ENCODE data around the gene PTH2R. TPM values are rescaled to one million over a fixed set of nuclear protein-coding genes. Genes with fewer than 3 reads are reported as not detected.

The PTH2R gene
- total and polyA plus RNA-seq, 2 of the 13 experiments (the other 11 are each of a cell fraction or from before 2014, with no cell fraction given) = 0.04 TPM; not detected in 1

DNA sequence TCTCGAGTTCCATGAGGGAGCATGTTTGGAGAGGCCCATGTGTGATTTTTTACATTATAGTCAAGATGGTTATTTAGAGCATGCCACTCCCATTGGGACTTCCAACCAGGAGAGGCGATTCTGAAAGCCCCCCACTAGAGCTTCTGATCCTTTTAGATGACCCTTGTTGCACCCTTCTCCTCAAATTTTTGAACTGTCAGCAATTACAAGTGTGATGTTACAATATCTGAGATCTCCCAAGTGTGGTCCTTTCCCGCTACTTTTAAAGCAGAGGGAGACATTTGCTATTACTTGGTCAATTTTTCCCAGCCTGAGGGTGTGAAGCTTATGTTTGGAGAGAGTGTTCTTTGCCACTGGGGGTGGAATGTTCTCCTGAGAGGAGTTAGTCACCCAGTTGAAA lies 16.7 kb upstream of the PTH2R start:
- Histone ChIP-seq H3K9ac (ENCODE audit: insufficient read depth, low read depth, low read length) (no peak overlapping the region), H3K9me3 (ENCODE audit: low read length) (no peaks in the 10 kb centered on the region), H3K4me1 (ENCODE audit: insufficient read depth, low read length) (no peaks in the 10 kb centered on the region), H3K27ac (ENCODE audit: extremely low read length, insufficient read depth, low read length) (no peak overlapping the region), H3K36me3 (replicated peaks in 1 of 2; ENCODE audit: control insufficient read depth in 1 of 2, insufficient read depth in 2 of 2, low read length in 2 of 2) (no peaks in the 10 kb centered on the region), H4K20me1 (ENCODE audit: insufficient read depth, low read length) (no peaks in the 10 kb centered on the region), H3K79me2 (ENCODE audit: insufficient read depth, low read length) (no peaks in the 10 kb centered on the region), H2AFZ (ENCODE audit: low read length) (no peak overlapping the region), H3K4me3 (replicated peaks in 1 of 3; ENCODE audit: insufficient read depth in 1 of 3, low read depth in 2 of 3, low read length in 3 of 3) (no peak overlapping the region), H3K4me2 (ENCODE audit: low read depth, low read length) (no peak overlapping the region), H3K27me3 (ENCODE audit: control insufficient read depth in 1 of 2, insufficient read depth in 2 of 2, low read length in 2 of 2) (peaks cover 0 to 13% of the 10 kb centered on the region in 2 experiments; a peak in 1 of 5 replicates)
- ChIA-PET POLR2A (no interaction called here), CTCF (ENCODE audit: low intra/inter-chr PET ratio, low total read pairs) (no interaction called here)
- FAIRE-seq (no peak), DNase-seq (ENCODE audit: low spot score) (no peak), ATAC-seq (no peak)
- intact Hi-C loops (cut with micrococcal nuclease; ENCODE audit: unreplicated experiment) = no loop called here
- in situ Hi-C loops (cut with HindIII; ENCODE audit: extremely low pct_ligation_motif_present, low pct_unique_long_range_greater_than_20kb) = loop anchor here (25.0 kb wide), 1 partner anchor 1797 kb away; no protein-coding TSS in a partner anchor
- 0% methylated on average over 3 of the region's 3 CpGs for WGBS (ENCODE audit: low lambda C conversion rate)
- no TSS peak for BruUV-seq (replicated peaks)
- TF ChIP-seq ZNF747 (CRISPR knock-in tag; IDR thresholded peaks at IDR 0.05; ENCODE audit: borderline replicate concordance) (no peak), NKX3-1 (CRISPR knock-in tag; IDR thresholded peaks at IDR 0.05) (no peak), MAFK (conservative IDR thresholded peaks at IDR 0.05 in 1 of 2, IDR thresholded peaks at IDR 0.05 in 1 of 2; ENCODE audit: low read length in 2 of 2) (peak; percentile 84 to 87), MAFF (IDR thresholded peaks at IDR 0.05; ENCODE audit: low read depth, low read length) (peak; percentile 83)

DNA sequence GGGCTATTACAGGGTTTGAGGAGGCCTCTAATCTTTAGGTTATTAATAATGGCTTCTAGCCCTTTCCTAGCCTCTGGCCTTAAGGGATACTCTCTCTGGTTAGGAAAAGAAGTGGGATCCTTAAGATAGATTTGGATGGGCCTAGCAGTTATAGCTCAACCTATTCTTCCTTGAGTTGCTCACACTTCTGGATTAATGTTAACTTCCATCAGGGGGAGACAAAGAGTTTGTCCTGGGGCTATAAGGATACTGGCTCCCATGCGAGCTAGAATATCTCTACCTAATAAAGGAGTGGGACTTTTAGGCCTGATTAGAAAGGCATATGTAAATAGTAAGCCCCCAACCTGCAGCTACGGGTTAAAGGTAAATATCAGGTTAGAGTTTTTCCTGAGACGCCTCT lies 14.3 kb upstream of the PTH2R start:
- 15% methylated on average over 3 of the region's 3 CpGs for WGBS (ENCODE audit: low lambda C conversion rate)
- in situ Hi-C loops (cut with HindIII; ENCODE audit: extremely low pct_ligation_motif_present, low pct_unique_long_range_greater_than_20kb) = loop anchor here (25.0 kb wide), 1 partner anchor 1795 kb away; no protein-coding TSS in a partner anchor
- Histone ChIP-seq H4K20me1 (ENCODE audit: insufficient read depth, low read length) (no peaks in the 10 kb centered on the region), H3K79me2 (ENCODE audit: insufficient read depth, low read length) (no peaks in the 10 kb centered on the region), H3K4me3 (replicated peaks in 1 of 3; ENCODE audit: insufficient read depth in 1 of 3, low read depth in 2 of 3, low read length in 3 of 3) (no peak overlapping the region), H3K27ac (ENCODE audit: extremely low read length, insufficient read depth, low read length) (no peak overlapping the region), H3K4me1 (ENCODE audit: insufficient read depth, low read length) (no peaks in the 10 kb centered on the region), H3K9ac (ENCODE audit: insufficient read depth, low read depth, low read length) (no peak overlapping the region), H2AFZ (ENCODE audit: low read length) (no peak overlapping the region), H3K36me3 (replicated peaks in 1 of 2; ENCODE audit: control insufficient read depth in 1 of 2, insufficient read depth in 2 of 2, low read length in 2 of 2) (no peaks in the 10 kb centered on the region), H3K27me3 (ENCODE audit: control insufficient read depth in 1 of 2, insufficient read depth in 2 of 2, low read length in 2 of 2) (peaks cover 0 to 13% of the 10 kb centered on the region in 2 experiments; a peak in 1 of 5 replicates), H3K9me3 (ENCODE audit: low read length) (no peaks in the 10 kb centered on the region), H3K4me2 (ENCODE audit: low read depth, low read length) (no peak overlapping the region)
- no TSS peak for BruUV-seq (replicated peaks)
- ATAC-seq (peak; percentile 68), FAIRE-seq (peak; percentile 12), DNase-seq (ENCODE audit: low spot score) (peak; percentile 25)
- POLR2A ChIA-PET = no interaction called here
- intact Hi-C loops (cut with micrococcal nuclease; ENCODE audit: unreplicated experiment) = no loop called here
- CTCF ChIA-PET (ENCODE audit: low intra/inter-chr PET ratio, low total read pairs) = no interaction called here
- TF ChIP-seq ZNF747 (CRISPR knock-in tag; IDR thresholded peaks at IDR 0.05; ENCODE audit: borderline replicate concordance) (no peak), SIX4 (CRISPR knock-in tag; IDR thresholded peaks at IDR 0.05) (no peak), KAT2B (IDR thresholded peaks at IDR 0.05; ENCODE audit: borderline replicate concordance, low read depth, low read length) (no peak), KDM2A (CRISPR knock-in tag; IDR thresholded peaks at IDR 0.05; ENCODE audit: borderline replicate concordance, low read depth) (no peak), ZSCAN29 (CRISPR knock-in tag; conservative IDR thresholded peaks at IDR 0.05) (no peak), ZNF451 (CRISPR knock-in tag; IDR thresholded peaks at IDR 0.05) (no peak), ZNF563 (CRISPR knock-in tag; IDR thresholded peaks at IDR 0.05) (no peak), STAG1 (CRISPR knock-in tag; IDR thresholded peaks at IDR 0.05) (0 out of 2 replicates have a peak, but pooled peaks have one; percentile 6)
- TF ChIP-seq, protein P1, sequence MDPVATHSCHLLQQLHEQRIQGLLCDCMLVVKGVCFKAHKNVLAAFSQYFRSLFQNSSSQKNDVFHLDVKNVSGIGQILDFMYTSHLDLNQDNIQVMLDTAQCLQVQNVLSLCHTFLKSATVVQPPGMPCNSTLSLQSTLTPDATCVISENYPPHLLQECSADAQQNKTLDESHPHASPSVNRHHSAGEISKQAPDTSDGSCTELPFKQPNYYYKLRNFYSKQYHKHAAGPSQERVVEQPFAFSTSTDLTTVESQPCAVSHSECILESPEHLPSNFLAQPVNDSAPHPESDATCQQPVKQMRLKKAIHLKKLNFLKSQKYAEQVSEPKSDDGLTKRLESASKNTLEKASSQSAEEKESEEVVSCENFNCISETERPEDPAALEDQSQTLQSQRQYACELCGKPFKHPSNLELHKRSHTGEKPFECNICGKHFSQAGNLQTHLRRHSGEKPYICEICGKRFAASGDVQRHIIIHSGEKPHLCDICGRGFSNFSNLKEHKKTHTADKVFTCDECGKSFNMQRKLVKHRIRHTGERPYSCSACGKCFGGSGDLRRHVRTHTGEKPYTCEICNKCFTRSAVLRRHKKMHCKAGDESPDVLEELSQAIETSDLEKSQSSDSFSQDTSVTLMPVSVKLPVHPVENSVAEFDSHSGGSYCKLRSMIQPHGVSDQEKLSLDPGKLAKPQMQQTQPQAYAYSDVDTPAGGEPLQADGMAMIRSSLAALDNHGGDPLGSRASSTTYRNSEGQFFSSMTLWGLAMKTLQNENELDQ (CRISPR knock-in tag; IDR thresholded peaks at IDR 0.05; ENCODE audit: borderline replicate concordance) = no peak
- TF ChIP-seq, protein P2, sequence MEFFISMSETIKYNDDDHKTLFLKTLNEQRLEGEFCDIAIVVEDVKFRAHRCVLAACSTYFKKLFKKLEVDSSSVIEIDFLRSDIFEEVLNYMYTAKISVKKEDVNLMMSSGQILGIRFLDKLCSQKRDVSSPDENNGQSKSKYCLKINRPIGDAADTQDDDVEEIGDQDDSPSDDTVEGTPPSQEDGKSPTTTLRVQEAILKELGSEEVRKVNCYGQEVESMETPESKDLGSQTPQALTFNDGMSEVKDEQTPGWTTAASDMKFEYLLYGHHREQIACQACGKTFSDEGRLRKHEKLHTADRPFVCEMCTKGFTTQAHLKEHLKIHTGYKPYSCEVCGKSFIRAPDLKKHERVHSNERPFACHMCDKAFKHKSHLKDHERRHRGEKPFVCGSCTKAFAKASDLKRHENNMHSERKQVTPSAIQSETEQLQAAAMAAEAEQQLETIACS (CRISPR knock-in tag; IDR thresholded peaks at IDR 0.05) = no peak
- TF ChIP-seq, protein P3, sequence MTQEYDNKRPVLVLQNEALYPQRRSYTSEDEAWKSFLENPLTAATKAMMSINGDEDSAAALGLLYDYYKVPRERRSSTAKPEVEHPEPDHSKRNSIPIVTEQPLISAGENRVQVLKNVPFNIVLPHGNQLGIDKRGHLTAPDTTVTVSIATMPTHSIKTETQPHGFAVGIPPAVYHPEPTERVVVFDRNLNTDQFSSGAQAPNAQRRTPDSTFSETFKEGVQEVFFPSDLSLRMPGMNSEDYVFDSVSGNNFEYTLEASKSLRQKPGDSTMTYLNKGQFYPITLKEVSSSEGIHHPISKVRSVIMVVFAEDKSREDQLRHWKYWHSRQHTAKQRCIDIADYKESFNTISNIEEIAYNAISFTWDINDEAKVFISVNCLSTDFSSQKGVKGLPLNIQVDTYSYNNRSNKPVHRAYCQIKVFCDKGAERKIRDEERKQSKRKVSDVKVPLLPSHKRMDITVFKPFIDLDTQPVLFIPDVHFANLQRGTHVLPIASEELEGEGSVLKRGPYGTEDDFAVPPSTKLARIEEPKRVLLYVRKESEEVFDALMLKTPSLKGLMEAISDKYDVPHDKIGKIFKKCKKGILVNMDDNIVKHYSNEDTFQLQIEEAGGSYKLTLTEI (CRISPR knock-in tag; conservative IDR thresholded peaks at IDR 0.05) = no peak

Measured in HepG2 (cell line).